Measurements from ENCODE around the gene KRT72.

The KRT72 gene

GRCh38 chr12:52637299-52637698 lies 36.0 kb upstream of the KRT72 start:
- POLR2A ChIA-PET, result no interaction called here
- DNase-seq (ENCODE audit: extremely low spot score), result no peak
- TF ChIP-seq FOXK2 (IDR thresholded peaks at IDR 0.05) (no peak), ZNF384 (IDR thresholded peaks at IDR 0.05) (no peak), SP1 (IDR thresholded peaks at IDR 0.05) (no peak), TARDBP (IDR thresholded peaks at IDR 0.05) (no peak), BHLHE40 (IDR thresholded peaks at IDR 0.05; ENCODE audit: borderline replicate concordance) (no peak), ELF4 (IDR thresholded peaks at IDR 0.05) (no peak), LEF1 (IDR thresholded peaks at IDR 0.05; ENCODE audit: borderline replicate concordance) (no peak), FOXM1 (IDR thresholded peaks at IDR 0.05; ENCODE audit: borderline replicate concordance) (no peak), HDGF (IDR thresholded peaks at IDR 0.05; ENCODE audit: borderline replicate concordance) (no peak), SUZ12 (IDR thresholded peaks at IDR 0.05) (no peak), ARNT (IDR thresholded peaks at IDR 0.05) (no peak), L3MBTL2 (conservative IDR thresholded peaks at IDR 0.05) (no peak), CTBP1 (IDR thresholded peaks at IDR 0.05; ENCODE audit: borderline replicate concordance) (no peak), FOXA1 (IDR thresholded peaks at IDR 0.05) (no peak), NFRKB (IDR thresholded peaks at IDR 0.05) (no peak)
- TF ChIP-seq, protein P1, sequence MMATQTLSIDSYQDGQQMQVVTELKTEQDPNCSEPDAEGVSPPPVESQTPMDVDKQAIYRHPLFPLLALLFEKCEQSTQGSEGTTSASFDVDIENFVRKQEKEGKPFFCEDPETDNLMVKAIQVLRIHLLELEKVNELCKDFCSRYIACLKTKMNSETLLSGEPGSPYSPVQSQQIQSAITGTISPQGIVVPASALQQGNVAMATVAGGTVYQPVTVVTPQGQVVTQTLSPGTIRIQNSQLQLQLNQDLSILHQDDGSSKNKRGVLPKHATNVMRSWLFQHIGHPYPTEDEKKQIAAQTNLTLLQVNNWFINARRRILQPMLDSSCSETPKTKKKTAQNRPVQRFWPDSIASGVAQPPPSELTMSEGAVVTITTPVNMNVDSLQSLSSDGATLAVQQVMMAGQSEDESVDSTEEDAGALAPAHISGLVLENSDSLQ (IDR thresholded peaks at IDR 0.05), result no peak
- CTCF ChIA-PET, result no interaction called here

- TF ChIP-seq LEF1 (IDR thresholded peaks at IDR 0.05; ENCODE audit: borderline replicate concordance), result no peak
- TF ChIP-seq TARDBP (IDR thresholded peaks at IDR 0.05), result no peak
- TF ChIP-seq BHLHE40 (IDR thresholded peaks at IDR 0.05; ENCODE audit: borderline replicate concordance), result no peak
- TF ChIP-seq SUZ12 (IDR thresholded peaks at IDR 0.05), result no peak
- TF ChIP-seq, protein P1 (IDR thresholded peaks at IDR 0.05), result no peak
- no peak for TF ChIP-seq SP1 (IDR thresholded peaks at IDR 0.05)
- TF ChIP-seq HDGF (IDR thresholded peaks at IDR 0.05; ENCODE audit: borderline replicate concordance), result no peak
- TF ChIP-seq L3MBTL2 (conservative IDR thresholded peaks at IDR 0.05), result no peak
- TF ChIP-seq FOXM1 (IDR thresholded peaks at IDR 0.05; ENCODE audit: borderline replicate concordance), result no peak
- TF ChIP-seq FOXA1 (IDR thresholded peaks at IDR 0.05), result no peak
- no peak for TF ChIP-seq NFRKB (IDR thresholded peaks at IDR 0.05)
- no peak for TF ChIP-seq FOXK2 (IDR thresholded peaks at IDR 0.05)
- no peak for TF ChIP-seq CTBP1 (IDR thresholded peaks at IDR 0.05; ENCODE audit: borderline replicate concordance)
- no peak for TF ChIP-seq ZNF384 (IDR thresholded peaks at IDR 0.05)
- no peak for TF ChIP-seq ELF4 (IDR thresholded peaks at IDR 0.05)
- no peak for TF ChIP-seq ARNT (IDR thresholded peaks at IDR 0.05)
- POLR2A ChIA-PET, result no interaction called here
- CTCF ChIA-PET, result no interaction called here
- DNase-seq (ENCODE audit: extremely low spot score), result no peak
Observed at GRCh38 chr12:52636592-52637258, 35.5 kb upstream of the KRT72 start.

GRCh38 chr12:52636189-52636588 lies 34.9 kb upstream of the KRT72 start:
- TF ChIP-seq BHLHE40 (IDR thresholded peaks at IDR 0.05; ENCODE audit: borderline replicate concordance) (no peak), L3MBTL2 (conservative IDR thresholded peaks at IDR 0.05) (no peak)
- DNase-seq (ENCODE audit: extremely low spot score), result no peak
- ChIA-PET CTCF (no interaction called here), POLR2A (no interaction called here)

DNA sequence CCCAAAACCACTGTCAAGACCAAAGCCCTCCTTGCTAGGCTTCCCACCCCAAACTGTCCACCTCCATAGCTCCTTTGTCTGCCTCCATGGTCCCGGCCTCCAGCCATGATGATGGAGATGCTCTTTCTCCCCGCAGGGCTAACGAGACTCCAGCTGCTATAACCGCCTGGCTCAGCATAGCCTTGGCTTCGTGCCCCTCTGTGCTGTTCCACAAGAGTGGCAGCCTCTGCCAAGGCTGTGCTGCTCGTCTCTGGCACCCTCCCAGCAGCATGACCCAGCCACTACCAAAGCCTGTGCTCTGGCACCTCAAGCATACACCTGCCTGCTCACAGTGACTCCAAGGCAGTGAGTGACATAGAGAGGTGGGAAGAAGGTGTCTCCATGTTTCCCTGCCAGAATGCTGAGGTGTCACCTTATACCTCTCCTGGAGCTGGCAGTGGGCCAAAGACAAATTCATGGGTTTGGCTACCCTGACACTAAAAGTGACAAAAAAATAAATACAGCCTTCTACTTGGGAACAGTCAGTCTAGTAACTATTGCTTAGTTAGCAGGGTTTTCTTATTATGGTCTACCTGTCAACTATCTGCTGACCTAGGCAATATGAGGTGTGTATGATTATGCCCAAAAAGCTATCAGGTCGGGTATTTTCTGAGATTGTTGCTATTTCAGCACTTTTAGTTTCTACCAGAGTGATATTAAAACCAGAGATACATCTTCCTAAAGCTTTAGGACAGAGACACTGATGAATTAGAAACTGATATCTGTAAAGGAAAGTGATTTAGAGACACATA lies 33.2 kb upstream of the KRT72 start:
- POLR2A ChIA-PET, result no interaction called here
- CTCF ChIA-PET, result no interaction called here
- no peak for TF ChIP-seq ZNF384 (IDR thresholded peaks at IDR 0.05)
- TF ChIP-seq ARNT (IDR thresholded peaks at IDR 0.05), result no peak
- TF ChIP-seq CTBP1 (IDR thresholded peaks at IDR 0.05; ENCODE audit: borderline replicate concordance), result no peak
- no peak for TF ChIP-seq FOXM1 (IDR thresholded peaks at IDR 0.05; ENCODE audit: borderline replicate concordance)
- no peak for TF ChIP-seq HDGF (IDR thresholded peaks at IDR 0.05; ENCODE audit: borderline replicate concordance)
- TF ChIP-seq LEF1 (IDR thresholded peaks at IDR 0.05; ENCODE audit: borderline replicate concordance), result no peak
- no peak for DNase-seq (ENCODE audit: extremely low spot score)

DNA sequence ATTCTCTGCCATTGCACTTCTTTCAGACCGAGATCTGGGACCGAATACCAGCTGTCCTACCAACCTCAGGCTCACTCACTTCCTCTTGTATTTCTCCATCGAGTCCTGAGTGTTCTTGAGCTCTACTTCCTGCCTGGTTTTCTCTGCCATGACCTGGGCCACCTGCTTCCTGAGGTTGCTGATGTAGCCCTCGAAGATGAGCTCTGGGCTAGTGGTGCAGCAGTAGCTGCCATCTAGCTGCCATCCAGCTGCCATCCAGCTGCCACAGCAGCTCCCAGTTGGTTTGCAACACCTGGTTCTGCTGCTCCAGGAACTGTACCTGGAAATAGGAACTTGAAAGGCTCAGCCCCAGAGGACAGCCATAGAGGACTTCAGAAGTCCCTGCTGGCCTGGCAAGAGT lies 32.1 kb upstream of the KRT72 start:
- DNase-seq (ENCODE audit: extremely low spot score), result no peak
- ChIA-PET CTCF (no interaction called here), POLR2A (no interaction called here)
- no peak for TF ChIP-seq NFRKB (IDR thresholded peaks at IDR 0.05)

DNA sequence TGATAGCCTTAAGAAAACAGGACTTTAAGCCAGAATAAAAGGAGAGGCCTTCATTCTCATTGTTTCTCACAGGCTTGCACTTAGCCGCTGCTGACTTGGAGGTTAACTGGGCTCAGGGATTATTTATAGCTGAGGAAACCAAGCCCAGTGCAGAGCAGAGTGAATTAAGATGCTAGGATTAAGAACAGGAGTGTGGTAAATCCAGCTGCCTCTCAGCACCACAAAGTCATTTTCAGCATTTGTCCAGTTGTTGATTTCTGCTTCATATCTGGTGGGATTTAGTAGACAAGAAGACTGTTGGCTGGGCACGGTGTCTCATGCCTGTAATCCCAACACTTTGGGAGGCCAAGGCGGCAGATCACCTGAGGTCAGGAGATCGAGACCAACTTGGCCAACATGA lies 31.4 kb upstream of the KRT72 start:
- ChIA-PET POLR2A (no interaction called here), CTCF (no interaction called here)
- TF ChIP-seq ARNT (IDR thresholded peaks at IDR 0.05) (no peak), SUZ12 (IDR thresholded peaks at IDR 0.05) (no peak), LEF1 (IDR thresholded peaks at IDR 0.05; ENCODE audit: borderline replicate concordance) (no peak), BHLHE40 (IDR thresholded peaks at IDR 0.05; ENCODE audit: borderline replicate concordance) (no peak), TARDBP (IDR thresholded peaks at IDR 0.05) (no peak), FOXA1 (IDR thresholded peaks at IDR 0.05) (no peak), L3MBTL2 (conservative IDR thresholded peaks at IDR 0.05) (no peak), NFRKB (IDR thresholded peaks at IDR 0.05) (no peak), SP1 (IDR thresholded peaks at IDR 0.05) (no peak), CTBP1 (IDR thresholded peaks at IDR 0.05; ENCODE audit: borderline replicate concordance) (no peak), FOXM1 (IDR thresholded peaks at IDR 0.05; ENCODE audit: borderline replicate concordance) (no peak), HDGF (IDR thresholded peaks at IDR 0.05; ENCODE audit: borderline replicate concordance) (no peak), FOXK2 (IDR thresholded peaks at IDR 0.05) (no peak), ZNF384 (IDR thresholded peaks at IDR 0.05) (no peak)
- TF ChIP-seq, protein P1 (IDR thresholded peaks at IDR 0.05), result no peak
- DNase-seq (ENCODE audit: extremely low spot score), result no peak
